HG03095 (cell line): ENCODE results near the gene CALHM3.

Experiments
- ATAC-seq: cut with Tn5 transposase; IDR thresholded peaks from one replicate; pipeline ENCODE4 v1.9.1; 2021; ENCODE audit warnings: moderate library complexity; ENCODE audit not compliant: unreplicated experiment

CALHM3 gene

DNA sequence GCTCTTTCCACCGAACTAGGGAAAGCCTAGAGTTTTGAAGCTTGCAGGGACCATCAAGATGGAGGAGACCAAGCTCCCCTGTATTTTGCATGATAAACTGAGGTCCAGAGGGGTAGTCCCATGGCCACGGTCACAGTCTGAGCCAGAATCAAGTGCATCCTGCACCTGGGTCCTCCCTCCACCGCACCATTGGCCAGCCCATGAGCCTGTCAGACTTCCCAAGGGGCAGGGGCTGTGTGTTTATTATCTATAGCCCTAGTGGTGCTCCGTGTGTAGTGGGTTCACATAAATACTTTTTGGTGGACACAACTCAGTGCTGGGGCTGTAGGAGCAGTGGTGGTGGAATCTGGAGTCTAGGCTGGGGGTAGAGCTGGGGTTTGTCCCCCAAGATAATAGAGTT, 3.6 kb downstream of the CALHM3 start:
- ATAC-seq = no peak

DNA sequence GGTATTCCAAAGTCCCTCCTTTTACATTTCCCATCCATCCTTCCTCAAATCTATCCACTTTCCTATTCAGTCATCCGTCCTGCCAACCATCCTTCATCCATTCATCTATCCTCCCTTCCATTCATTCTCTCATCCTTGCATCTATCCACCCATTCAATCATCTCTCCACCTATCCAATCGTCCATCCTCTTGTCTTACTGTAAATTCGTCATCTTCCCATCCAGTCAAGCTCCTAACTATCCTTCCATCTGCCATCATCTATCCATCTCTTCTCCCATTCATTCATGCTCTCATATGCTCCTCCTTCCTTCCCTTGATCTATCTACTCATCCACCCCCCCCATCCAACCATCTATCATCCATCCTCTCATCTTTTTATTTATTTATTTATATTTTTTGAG, 5.0 kb downstream of the CALHM3 start:
- ATAC-seq = no peak

DNA sequence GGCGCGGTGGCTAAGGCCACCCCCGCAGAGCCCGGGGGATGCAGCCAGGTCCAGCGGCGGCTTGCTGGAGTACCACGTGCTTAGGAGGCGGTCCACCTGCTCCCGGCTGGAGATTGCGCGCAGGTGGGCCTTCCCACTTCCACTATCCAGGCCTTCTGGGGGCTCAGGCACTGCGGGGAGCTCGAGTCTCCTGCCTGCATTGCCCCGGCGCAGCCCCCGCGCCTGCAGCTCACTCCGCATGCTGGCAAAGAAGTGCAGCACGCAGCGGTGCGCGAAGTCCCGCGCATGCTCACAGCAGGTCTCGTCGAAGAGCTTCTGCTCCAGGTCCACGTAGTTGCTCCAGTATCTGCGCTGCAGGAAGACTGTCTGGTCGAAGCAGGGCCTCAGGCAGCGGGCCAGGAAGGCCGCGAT, 5.8 kb downstream of the CALHM3 start:
- ATAC-seq = no peak

DNA sequence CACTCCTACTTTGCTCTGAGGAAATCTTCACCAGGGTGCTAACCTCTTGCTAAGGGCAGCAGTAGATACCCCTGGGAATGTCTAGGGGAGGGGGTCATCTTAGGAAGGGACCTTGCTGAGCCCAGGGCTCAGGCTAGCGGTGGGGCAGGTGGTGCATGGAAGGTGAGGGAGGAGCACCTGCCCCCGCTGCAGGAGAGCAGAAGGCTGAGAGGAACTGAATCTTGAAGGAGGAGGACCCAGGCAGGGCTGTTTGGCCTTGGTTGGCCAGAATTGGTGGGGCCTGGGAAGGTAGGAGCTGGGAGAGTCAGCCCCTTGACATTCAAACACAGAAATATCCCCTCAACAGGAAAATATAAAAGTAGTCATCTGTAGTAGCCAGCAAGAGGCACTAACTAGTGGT, 7.0 kb downstream of the CALHM3 start:
- peak; percentile 34 for ATAC-seq

DNA sequence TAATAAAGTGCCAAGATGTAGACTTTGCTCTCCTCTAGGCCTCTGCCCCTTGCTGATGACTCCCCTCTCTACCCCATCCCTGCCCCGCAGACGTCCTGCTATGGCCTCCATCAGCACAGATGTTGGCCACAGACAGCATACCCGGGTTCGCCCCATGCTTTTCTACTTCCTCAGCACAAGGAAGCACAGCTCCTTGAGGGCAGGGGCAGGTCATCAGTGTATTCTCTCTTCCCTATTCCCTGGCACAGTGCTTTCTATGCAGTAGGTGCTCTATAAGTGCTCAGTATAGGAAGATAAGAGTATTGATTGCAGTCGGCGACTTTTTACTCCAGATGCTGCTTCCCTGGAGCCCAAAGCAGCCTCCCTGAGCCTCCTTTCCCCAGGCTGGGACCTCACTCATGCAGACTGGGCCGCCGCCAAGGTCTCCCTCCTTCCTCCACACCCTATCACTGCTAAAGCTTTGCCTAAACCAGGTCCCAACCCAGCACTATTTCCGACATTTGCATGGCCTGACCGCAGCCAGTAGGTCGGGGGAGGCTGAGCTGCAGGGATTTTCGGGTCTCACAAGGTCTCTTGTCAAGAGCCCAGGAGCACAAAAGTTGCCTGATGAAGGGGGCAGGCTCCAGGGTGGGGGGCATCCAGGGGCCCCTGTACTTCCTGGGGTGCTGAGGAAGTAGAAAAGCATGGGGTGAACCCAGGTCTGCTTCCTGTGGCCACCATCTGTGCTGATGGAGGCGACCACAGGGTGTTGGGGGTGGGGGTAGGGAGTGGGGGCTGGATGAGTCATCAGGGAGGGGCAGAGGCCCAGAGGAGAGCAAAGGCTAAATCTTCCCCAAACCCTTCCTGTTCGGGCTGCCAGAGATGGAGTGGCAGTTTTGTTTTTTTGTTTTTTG, 8.0 kb downstream of the CALHM3 start:
- peak; percentile 66 for ATAC-seq

DNA sequence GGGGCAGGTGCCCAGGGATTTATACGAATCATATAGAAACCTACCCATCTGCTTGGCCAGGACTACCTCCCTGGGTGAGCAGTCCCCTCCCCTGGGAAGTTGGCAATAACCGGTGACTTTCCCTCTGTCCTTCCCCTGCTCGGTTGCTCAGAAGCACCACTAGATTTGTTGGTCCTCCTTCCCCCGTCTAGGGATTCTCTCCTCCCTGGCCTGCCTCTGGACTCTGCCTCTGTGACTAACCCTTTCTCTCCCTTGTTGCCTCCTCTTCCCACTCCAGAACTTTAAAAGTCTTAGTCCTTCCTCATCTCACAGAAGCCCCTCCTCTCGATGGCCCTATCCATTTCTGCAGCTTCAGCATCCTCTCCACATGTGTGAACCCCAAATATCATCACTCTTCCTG, 9.8 kb downstream of the CALHM3 start:
- no peak for ATAC-seq

DNA sequence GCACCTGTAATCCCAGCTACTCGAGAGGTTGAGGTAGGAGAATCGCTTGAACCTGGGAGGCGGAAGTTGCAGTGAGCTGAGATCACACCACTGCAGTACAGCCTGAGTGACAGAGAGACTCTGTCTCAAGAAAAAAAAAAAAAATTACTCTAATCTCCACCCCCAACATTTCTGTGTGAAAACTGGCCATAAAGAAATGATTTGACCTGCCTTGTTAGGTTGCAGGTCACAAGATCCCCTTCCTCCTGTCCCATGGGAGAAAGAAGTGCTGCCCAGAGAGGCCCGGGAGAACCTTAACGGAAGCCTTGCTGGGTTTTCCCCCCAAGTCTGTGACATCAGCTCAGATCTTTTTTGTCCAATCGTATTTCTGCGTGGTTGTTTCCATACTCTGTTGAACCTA, 11.6 kb downstream of the CALHM3 start:
- ATAC-seq = no peak

DNA sequence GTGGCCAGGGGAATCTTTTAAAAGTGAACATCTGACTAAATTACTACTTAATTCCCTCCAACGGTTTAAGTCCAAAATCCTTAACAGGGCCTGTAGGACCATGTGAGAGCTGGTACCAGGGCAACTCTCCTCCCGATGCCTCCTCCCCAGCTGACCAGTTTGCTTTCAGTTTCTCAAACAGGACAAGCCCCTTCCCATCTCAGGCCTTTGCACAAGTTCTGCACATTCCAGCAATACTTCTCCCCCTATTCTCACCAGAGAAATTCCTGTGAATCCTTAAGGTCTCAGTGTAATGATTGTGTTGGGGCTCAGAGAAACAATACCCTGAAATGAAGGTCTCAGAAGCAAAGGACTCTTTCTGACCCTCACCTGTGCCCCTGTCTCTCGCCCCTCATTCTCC, 12.3 kb downstream of the CALHM3 start:
- no peak for ATAC-seq

DNA sequence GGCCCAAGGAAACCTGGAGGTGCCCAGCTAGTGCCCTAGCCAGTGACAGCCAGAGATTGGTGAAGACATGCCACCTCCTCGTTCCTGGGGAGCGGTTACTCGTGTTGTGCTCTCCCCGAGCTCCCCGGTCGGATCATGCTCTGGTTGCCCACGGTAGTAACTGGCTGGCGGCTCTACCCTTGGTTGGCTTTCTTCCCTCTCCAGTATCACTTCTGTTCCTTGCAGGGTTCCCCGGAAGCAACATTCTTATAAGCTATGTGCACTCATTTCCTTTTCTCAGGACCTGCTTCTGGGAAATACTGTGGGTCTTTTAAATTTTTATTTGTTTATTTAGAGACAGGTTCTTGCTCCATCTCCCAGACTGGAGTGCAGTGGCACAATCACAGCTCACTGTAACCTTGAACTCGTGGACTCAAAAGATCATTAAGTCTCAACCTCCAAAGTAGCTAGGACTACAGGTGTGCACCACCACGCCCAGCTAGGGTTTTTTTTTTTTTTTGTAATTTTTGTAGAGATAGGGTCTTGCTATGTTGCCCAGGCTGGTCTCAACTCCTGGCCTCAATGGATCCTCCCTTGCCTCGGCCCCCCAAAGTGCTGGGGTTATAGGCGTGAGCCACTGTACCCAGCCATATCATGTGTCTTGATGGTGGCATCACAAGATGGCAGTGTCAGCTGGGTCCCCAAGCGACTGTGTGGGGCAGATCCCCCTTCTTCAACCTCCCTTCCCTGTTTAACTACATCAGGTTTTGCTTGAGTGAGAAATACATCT, 13.4 kb downstream of the CALHM3 start:
- ATAC-seq = no peak

DNA sequence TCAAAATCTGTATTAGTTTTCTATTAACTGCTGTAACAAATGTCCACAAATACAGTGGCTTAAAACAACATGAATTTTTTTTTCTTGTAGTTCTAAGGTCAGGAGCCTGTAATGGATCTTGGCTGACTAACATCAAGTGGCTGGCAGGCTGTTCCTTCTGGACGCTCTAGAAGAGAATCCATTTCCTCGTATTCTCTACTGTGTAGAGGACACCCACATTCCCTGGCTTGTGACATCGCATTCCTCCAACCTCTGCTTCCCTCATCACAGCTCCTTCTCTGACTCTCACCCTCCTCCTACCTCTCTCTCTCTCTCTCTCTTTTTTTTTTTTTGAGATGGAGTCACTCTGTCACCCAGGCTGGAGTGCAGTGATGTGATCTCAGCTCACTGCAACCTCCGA, 15.5 kb downstream of the CALHM3 start:
- no peak for ATAC-seq

DNA sequence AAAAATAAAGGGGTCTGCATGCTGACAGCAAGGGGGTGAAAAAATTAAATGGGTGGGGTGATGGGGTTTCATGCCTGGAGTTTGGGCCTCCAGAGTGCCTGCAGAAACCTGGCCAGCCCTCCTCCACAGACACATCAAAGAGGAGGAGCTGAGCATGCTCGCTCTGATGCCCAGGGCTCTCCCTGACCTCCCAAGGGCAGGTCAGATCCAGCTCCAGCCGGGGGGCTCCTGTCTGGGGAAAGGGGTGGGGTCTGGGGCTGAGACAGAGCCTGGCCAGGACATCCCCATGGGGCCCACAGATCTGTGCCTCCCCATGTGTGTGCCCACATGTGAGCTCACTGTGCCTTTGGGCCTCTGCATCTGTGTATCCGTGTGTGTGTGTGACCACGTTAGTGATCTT, 19.4 kb downstream of the CALHM3 start:
- no peak for ATAC-seq

DNA sequence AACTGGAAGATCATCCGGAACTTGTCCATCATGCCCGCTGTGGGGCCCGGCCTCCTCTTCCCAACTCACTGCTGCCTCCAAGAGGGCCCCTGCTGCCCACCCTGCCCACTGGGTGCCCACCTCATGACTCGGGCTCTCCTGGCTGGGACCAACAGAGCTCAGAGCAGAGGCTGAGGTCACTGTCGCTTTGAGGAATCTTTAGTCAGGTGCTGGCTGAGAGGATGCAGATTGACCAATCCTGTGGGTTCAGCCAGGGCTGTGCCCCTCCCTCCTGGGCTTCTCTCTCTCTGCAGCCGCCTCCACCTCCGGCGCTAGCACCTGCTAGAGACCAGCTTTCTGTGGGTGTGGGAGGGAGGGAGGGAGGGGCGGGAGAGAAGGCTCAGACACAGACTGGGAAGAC, 20.3 kb downstream of the CALHM3 start, which contains the start of gene CALHM1:
Gene CALHM1, minus strand, starts transcription at position 181 of the 400 bp plus-strand sequence. Its CDS starts 149 bp downstream, at position 32.
- no peak for ATAC-seq

DNA sequence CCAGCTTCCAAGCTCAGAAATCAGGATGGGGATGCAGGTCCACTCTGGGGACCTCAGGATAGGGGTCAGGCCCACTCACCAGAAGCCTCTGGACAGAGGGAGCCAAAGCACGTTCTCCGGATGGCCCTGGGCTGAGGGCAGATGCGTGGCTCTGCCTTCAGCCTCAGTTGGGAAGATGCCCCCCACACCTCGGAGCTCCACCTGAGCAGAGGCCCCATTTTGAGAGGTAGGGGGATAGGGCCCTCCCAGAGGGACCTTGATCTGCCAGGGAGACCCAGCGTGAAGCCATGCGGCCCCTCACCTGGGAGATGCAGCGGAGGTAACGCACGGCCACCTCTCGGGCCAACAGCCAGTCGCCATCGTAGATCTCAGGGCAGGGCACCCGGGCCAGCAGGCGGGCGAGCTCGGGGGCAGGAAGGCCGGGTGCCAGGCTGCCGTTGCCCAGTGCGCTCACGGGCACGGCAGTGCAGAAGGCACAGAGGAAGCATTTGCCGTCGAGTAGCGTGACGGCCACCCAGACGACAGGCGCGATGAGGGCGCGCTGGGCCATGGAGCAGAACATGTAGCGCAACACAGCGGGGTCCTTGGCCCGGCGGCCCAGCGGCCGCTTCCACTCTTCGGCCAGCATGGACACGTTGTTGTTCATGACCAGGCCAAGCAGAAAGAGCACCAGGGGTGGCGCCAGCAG, 21.0 kb downstream of the CALHM3 start:
- no peak for ATAC-seq

DNA sequence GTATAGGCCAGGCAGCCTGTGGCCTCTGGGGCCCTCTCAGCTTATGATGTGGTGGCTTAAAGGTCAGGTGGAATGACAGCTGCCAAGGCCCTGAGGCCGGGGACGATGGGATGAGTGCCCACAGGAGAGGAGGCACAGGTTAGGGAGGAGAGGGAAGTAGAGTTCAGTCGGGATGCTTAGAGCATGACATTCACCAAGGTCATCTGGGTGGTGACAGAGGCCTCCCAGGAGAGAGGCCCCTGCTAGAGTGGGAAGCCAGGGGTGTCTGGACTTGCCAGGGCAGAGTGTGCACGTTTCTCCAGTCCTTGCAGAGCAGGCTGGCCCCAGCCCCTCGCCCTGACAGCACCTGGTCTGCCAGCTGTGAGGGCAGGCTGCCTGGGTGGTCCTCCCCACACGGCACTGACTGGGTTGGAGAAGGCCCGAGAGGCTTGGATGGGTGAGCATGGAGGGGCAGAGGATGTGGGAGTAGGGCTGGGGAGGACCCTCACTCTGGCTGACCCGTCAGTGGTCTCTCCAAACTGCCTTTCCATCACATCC, 21.8 kb downstream of the CALHM3 start:
- ATAC-seq = no peak

DNA sequence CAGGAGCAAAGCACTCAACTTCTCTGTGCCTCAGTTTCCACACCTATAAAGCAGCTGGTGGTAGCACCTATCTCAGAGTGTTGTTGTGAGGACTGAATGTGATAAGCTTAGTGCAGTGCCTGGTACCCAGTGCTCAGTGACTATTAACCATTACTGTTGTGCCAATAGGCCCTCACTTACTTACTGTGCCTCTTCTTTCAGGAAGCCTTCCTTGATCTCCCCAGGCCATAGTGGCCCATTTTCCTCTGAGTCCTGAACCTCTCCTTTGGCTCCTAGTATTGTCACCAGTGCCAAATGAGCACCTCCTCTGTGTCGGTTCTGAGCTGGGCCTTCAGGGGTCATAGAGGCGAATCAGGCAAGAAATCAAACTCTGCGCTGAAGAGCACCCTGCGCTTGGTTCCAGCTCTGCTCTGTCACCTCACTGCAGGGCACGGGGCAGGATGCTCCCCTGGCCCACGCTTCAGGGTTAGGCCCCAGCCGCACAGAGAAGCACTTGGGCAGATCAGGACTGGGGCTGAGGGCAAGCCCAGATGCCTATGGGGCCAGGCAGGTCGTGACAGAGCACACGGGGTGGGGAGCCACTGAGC, 22.9 kb downstream of the CALHM3 start:
- ATAC-seq = no peak

DNA sequence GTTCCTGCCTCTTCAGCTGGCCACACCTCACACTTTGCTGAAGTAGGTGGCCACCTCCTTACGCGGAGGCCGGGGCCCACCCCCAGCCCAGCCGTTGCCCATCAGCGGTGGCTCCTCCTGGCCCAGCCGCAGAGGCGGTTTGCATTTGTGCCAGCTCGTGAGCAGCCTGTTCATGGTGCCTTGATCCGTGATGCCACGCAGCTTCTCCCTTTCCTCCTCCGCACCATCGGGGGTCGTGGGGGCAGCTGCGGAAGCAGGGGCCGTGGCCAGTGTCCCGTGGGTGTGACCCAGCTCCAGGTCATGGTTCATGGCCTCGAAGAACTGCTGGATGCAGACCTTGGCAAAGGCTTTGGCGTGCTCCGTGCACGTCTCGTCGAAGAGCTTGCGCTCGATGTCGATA, 23.8 kb downstream of the CALHM3 start:
- ATAC-seq = no peak

DNA sequence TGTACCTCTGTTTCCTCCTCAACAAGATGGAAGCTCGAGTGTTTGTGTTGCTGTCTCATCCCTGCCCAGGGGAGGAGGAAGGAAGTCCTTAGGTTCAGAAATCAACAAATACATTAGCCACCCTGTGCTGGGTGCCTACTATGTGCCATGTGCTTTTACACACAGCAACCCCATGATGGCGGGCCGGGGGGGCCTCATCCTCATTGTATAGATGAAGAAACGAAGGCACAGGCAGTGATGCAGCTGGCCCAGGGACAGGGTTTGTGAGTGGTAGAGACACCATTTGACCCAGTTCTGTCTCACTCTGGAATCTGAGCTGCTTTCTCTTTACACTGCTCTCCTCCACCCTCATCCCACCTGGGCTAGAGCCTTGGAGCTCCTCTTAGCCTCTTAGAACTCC, 25.0 kb downstream of the CALHM3 start:
- no peak for ATAC-seq

DNA sequence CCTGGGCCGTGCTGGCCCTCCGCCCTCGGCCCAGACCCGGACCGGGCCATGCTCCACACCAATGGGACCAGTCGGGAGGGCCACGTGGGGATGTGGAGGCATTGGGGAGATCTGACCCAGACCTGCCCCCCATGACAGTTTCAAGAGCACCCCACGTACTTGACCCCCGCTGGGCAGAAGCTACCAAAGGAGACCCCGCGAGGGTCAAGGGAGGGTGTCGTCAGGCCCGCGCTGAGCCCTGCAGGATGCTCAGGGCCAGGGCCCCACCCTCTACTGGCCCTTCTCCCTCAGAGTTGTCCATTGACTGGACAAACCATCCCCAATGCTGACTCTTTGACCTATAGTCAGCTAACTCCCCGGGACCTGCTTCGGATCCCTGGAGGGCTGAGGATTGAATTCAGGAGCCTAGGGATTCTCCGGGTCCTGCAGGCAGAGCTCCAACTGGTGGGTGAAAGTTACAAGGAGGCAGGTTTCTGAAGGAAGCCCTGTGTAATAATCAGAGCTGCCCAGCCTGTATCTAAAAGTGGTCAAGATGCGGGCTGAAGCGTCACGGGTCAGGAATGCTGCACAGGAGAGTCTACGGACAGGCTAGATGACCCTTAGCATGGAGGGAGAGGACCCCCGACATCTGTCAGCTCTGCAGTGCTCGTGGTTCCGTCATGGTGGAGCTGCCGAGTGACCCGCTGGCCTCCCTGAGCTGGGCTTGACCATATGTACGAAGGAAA, 26.4 kb downstream of the CALHM3 start:
- no peak for ATAC-seq

DNA sequence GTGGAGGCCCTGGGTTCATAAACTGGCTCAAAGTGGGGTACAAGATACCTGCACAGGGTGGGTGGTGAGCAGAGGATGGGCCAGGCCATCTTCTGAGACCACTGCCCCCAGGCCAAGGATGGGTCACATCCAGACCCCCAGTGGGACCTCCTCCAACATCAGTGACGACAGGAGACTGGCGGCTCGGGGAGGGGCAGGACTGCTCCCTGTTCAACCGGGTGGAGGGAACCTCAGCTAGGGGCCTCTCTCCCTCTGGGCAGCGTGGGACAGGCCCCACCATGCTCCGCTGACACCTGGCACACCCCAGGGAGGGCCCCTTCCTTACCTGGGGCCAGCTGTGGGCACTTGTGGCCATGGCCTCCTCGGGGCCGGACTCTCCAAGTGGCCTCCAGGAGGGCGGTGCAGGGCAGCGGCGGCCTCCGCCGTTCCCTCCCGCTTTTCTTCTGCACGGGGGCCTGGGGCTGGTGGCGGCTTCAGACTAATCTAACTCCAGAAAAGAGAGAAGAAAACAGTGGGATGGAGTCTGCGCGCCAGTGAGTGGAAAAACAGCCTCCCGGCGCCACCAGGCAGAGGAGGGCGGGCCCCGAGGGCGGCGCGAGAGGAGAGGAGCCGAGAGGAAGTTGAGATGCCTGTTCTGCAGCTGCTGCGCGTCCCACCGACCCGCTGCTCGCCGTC, 27.1 kb downstream of the CALHM3 start, which contains the start of gene CALHM2:
Gene CALHM2, minus strand, starts transcription at position 540 of the 675 bp plus-strand sequence. CDS start 2,429 bp downstream, outside the sequence.
- peak; percentile 66 for ATAC-seq
